Left lung (tissue), 10 donors: Measurements from ENCODE around the gene PTPRD. TPM values are rescaled to one million over a fixed set of nuclear protein-coding genes. Genes with fewer than 3 reads are reported as not detected.

Experiments used
- ATAC-seq: fragments of 200-7000 bp; cut with Tn5 transposase; one replicate; pipeline ENCODE4 v1.9.1; 2020; ENCODE audit warnings: moderate library complexity
- DNase-seq, 4 donors: peaks; one replicate each; pipeline ENCODE4 v3.0.0-alpha.2; 2013 to 2020
- H3K27ac ChIP-seq, 2 donors: fragments of 200-600 bp; sonication (generic) in 1 of 2; one replicate each; pipeline versions ENCODE4 v1.5.0 to v1.8.0; 2020 to 2021
- H3K27me3 ChIP-seq, 2 donors: fragments of 200-600 bp; sonication (generic) in 1 of 2; one replicate each; pipeline versions ENCODE4 v1.5.0 to v1.8.0; 2020 to 2021
- H3K36me3 ChIP-seq, 2 donors: fragments of 200-600 bp; sonication (generic) in 1 of 2; one replicate each; pipeline versions ENCODE4 v1.5.0 to v1.8.0; 2020 to 2021
- H3K4me1 ChIP-seq, 2 donors: fragments of 200-600 bp; one replicate each; pipeline ENCODE4 v1.8.0; 2021
- H3K4me3 ChIP-seq, 2 donors: fragments of 200-600 bp; sonication (generic) in 1 of 2; one replicate each; pipeline versions ENCODE4 v1.5.0 to v1.8.0; 2020 to 2021; ENCODE audit warnings: mild to moderate bottlenecking in 1 of 2
- H3K9me3 ChIP-seq, 2 donors: fragments of 200-600 bp; sonication (generic) in 1 of 2; one replicate each; pipeline versions ENCODE4 v1.5.0 to v1.8.0; 2020 to 2021
- CTCF ChIP-seq, 2 donors: fragments of 200-600 bp; sonication (generic) in 1 of 2; IDR thresholded peaks; one replicate each; pipeline versions ENCODE4 v1.5.0 to v1.8.0; 2021; ENCODE audit warnings: antibody characterized with exemption in 2 of 2
- intact Hi-C, 2 donors: fragments of 100-400 bp; cut with DNase I; formaldehyde crosslinking; loops; one replicate each; pipeline versions ENCODE4 v1.11.2 to v1.14.2; 2022
- polyA plus RNA-seq, 6 donors: library from polyadenylated mRNA; unstranded; fragments of 120-200 nt; gene quantifications; one replicate each; pipeline ENCODE4 v1.2.1, GENCODE V29; 2013; ENCODE audit not compliant: insufficient read length in 6 of 6
- total RNA-seq, 2 donors: library from RNA; stranded (reverse); fragmentation: NEBNext Ultra II Directional; extraction: Animal tissue kit (Norgen Biotek cat#: 25700); gene quantifications; one replicate each; pipeline ENCODE4 v1.2.1, GENCODE V29; 2021
- donor health status: DM: no; HTN: yes; CAD: no.
- donor health status: DM: no; HTN: no; CAD: no.

PTPRD gene
- total and polyA plus RNA-seq, 8 donors, result 24.2 to 167 (median 139) TPM

DNA sequence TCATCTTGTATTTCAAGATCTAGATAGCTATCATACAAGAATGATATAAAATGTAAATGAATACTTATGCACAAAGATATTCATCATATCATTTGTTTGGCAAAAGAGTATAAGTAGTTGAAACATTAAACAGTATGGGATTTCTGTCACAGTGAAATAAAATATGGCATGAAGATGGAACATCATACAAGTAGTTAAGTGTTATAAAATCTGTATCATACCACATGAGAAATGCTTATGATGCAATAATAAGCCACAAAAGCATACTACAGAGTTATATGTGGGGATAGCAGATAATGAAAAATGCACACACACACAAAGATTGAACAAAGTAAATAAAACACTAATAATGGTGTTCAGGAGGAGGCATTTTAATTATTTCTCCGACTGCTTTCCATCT is 1975.2 kb downstream of the PTPRD start:
- intact Hi-C loops, result no loop called here
- no peaks in the 10 kb centered on the region for H3K9me3 ChIP-seq
- H3K4me1 ChIP-seq, result no peaks in the 10 kb centered on the region
- ATAC-seq, result no peak
- no peak for DNase-seq
- no peaks in the 10 kb centered on the region for H3K27me3 ChIP-seq
- no peaks in the 10 kb centered on the region for H3K36me3 ChIP-seq
- no peak overlapping the region for H3K27ac ChIP-seq
- no peak for TF ChIP-seq CTCF (IDR thresholded peaks at IDR 0.05)
- H3K4me3 ChIP-seq, result no peak overlapping the region

GRCh38 chr9:8633784-8634183 is 1979.0 kb downstream of the PTPRD start:
- Histone ChIP-seq H3K27me3 (no peaks in the 10 kb centered on the region), H3K4me1 (no peaks in the 10 kb centered on the region), H3K9me3 (no peaks in the 10 kb centered on the region), H3K4me3 (no peak overlapping the region), H3K27ac (no peak overlapping the region), H3K36me3 (no peaks in the 10 kb centered on the region)
- intact Hi-C loops, result no loop called here
- no peak for TF ChIP-seq CTCF (IDR thresholded peaks at IDR 0.05)
- ATAC-seq, result no peak
- no peak for DNase-seq

DNA sequence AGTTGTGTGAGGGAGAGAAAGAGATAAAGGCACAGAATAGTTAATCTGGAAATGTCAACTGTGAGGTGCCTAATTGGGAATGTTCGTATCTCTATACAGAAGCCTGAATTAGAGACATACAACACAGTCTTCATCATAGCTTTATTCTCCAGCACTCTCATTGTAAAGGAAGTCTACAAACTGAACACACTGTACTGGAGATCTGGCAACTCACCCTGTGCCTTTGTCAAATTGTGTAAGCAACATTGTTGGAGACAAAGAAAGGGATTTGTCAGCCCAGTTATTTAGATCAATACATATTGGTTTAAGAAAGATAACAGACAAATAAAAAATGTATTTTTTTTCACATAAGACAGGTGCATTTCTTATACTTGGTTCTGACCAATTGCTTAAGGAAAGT is 1980.3 kb downstream of the PTPRD start:
- H3K36me3 ChIP-seq, result no peaks in the 10 kb centered on the region
- ATAC-seq (no peak), DNase-seq (no peak)
- no peak for TF ChIP-seq CTCF (IDR thresholded peaks at IDR 0.05)
- H3K27me3 ChIP-seq, result no peaks in the 10 kb centered on the region
- no peak overlapping the region for H3K4me3 ChIP-seq
- H3K9me3 ChIP-seq, result no peaks in the 10 kb centered on the region
- intact Hi-C loops, result no loop called here
- no peaks in the 10 kb centered on the region for H3K4me1 ChIP-seq
- no peak overlapping the region for H3K27ac ChIP-seq

DNA sequence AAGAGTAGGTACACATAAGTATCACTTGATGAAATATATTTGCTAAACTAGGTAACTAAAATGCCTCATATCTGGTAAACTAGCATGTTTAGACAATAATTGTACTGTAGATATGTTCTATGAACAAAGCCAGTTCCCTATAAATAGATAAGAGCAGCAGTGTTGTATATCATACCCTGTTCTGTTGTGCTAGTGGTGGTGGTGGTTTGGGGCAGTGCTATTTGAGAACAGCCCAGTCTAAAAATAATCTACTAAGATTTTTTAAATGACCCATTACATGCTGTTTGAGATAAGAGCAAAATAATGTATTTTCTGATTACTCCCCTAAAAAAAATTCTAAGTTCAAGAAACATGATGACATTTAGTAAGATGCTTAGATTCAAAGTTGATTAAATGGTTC is 1984.0 kb downstream of the PTPRD start:
- no peaks in the 10 kb centered on the region for H3K9me3 ChIP-seq
- no peaks in the 10 kb centered on the region for H3K36me3 ChIP-seq
- no peak for TF ChIP-seq CTCF (IDR thresholded peaks at IDR 0.05)
- H3K4me3 ChIP-seq, result no peak overlapping the region
- no peak for DNase-seq
- intact Hi-C loops, result no loop called here
- H3K27ac ChIP-seq, result no peak overlapping the region
- no peaks in the 10 kb centered on the region for H3K27me3 ChIP-seq
- no peaks in the 10 kb centered on the region for H3K4me1 ChIP-seq
- no peak for ATAC-seq

- Histone ChIP-seq H3K36me3 (no peaks in the 10 kb centered on the region), H3K27ac (no peak overlapping the region), H3K9me3 (no peaks in the 10 kb centered on the region), H3K4me3 (no peak overlapping the region), H3K27me3 (no peaks in the 10 kb centered on the region), H3K4me1 (no peaks in the 10 kb centered on the region)
- no peak for TF ChIP-seq CTCF (IDR thresholded peaks at IDR 0.05)
- ATAC-seq, result no peak
- DNase-seq, result no peak
- intact Hi-C loops, result no loop called here
Observed at GRCh38 chr9:8627976-8628679, 1984.7 kb downstream of the PTPRD start.
